Measurements from ENCODE around the gene TNFRSF1A. TPM values are rescaled to one million over a fixed set of nuclear protein-coding genes. Genes with fewer than 3 reads are reported as not detected.

The TNFRSF1A gene
- total and polyA plus RNA-seq, 4 experiments from 2014 or later: 14.5 to 86.7 (median 58.6) TPM

GRCh38 chr12:6328945-6329702 is 12.8 kb downstream of the TNFRSF1A start:
- Mint-ChIP-seq H3K27me3 (no peaks in the 10 kb centered on the region), H3K4me1 (peaks cover 21 to 34% (median 32%) of the 10 kb centered on the region in 4 donors), H3K36me3 (peaks cover 41 to 63% of the 10 kb centered on the region in 2 donors), H3K27ac (peak overlapping the region in 2 of 7 donors; percentile 65 to 70), H3K4me3 (no peak overlapping the region), H3K9me3 (no peaks in the 10 kb centered on the region)
- no peaks in the 10 kb centered on the region for H3K27me3 ChIP-seq (ENCODE audit: insufficient read depth, low read length)
- intact Hi-C loops (cut with micrococcal nuclease): no loop called here
- H3K36me3 ChIP-seq (ENCODE audit: insufficient read depth, low read length): peaks cover 63% of the 10 kb centered on the region
- no peak for DNase-seq
- H3K4me3 ChIP-seq (ENCODE audit: low read length in 2 of 2): no peak overlapping the region
- ChIA-PET CTCF (ENCODE audit: partially characterized antibody) (interaction anchor here (1.6 to 9.5 kb wide), 2 partner anchors 15 to 38 kb away, joined by 3 to 268 read pairs; no protein-coding TSS in a partner anchor), POLR2A (ENCODE audit: partially characterized antibody) (interaction anchor here (0.8 to 1.1 kb wide), 4 partner anchors 10 to 122 kb away, joined by 3 to 5 read pairs (median 4); no protein-coding TSS in a partner anchor)
- H3K4me1 ChIP-seq (ENCODE audit: insufficient read depth, low read length): peaks cover 34% of the 10 kb centered on the region
- H3K27ac ChIP-seq (ENCODE audit: low read depth, low read length): no peak overlapping the region
- no peaks in the 10 kb centered on the region for H3K9me3 ChIP-seq (ENCODE audit: control insufficient read depth in 1 of 2, low read length in 2 of 2)

GRCh38 chr12:6328045-6328779 is 13.7 kb downstream of the TNFRSF1A start:
- Mint-ChIP-seq H3K36me3 (peaks cover 32 to 55% of the 10 kb centered on the region in 2 donors), H3K4me1 (peaks cover 21 to 41% (median 31%) of the 10 kb centered on the region in 4 donors), H3K27me3 (no peaks in the 10 kb centered on the region), H3K4me3 (no peak overlapping the region), H3K9me3 (no peaks in the 10 kb centered on the region), H3K27ac (peak overlapping the region in 4 of 7 donors; percentile 35 to 70 (median 54))
- Histone ChIP-seq H3K9me3 (ENCODE audit: control insufficient read depth in 1 of 2, low read length in 2 of 2) (no peaks in the 10 kb centered on the region), H3K36me3 (ENCODE audit: insufficient read depth, low read length) (peaks cover 54% of the 10 kb centered on the region), H3K27me3 (ENCODE audit: insufficient read depth, low read length) (no peaks in the 10 kb centered on the region), H3K4me3 (ENCODE audit: low read length in 2 of 2) (no peak overlapping the region), H3K4me1 (ENCODE audit: insufficient read depth, low read length) (peaks cover 32% of the 10 kb centered on the region), H3K27ac (ENCODE audit: low read depth, low read length) (no peak overlapping the region)
- intact Hi-C loops (cut with micrococcal nuclease): no loop called here
- DNase-seq: no peak
- POLR2A ChIA-PET (ENCODE audit: partially characterized antibody): interaction anchor here (0.8 to 1.1 kb wide), 3 partner anchors 11 to 123 kb away, joined by 3 to 5 read pairs (median 3); no protein-coding TSS in a partner anchor
- CTCF ChIA-PET (ENCODE audit: partially characterized antibody): interaction anchor here (0.5 to 9.5 kb wide), 4 partner anchors 16 to 81 kb away, joined by 3 to 268 read pairs (median 8); no protein-coding TSS in a partner anchor

- Mint-ChIP-seq H3K9me3 (no peaks in the 10 kb centered on the region), H3K36me3 (peaks cover 24 to 47% of the 10 kb centered on the region in 2 donors), H3K27ac (peak overlapping the region in 1 of 7 donors; percentile 48), H3K27me3 (no peaks in the 10 kb centered on the region), H3K4me3 (no peak overlapping the region), H3K4me1 (peaks cover 22 to 49% (median 29%) of the 10 kb centered on the region in 4 donors)
- H3K4me1 ChIP-seq (ENCODE audit: insufficient read depth, low read length): peaks cover 32% of the 10 kb centered on the region
- no peak overlapping the region for H3K27ac ChIP-seq (ENCODE audit: low read depth, low read length)
- POLR2A ChIA-PET (ENCODE audit: partially characterized antibody): interaction anchor here (0.9 to 3.3 kb wide), 8 partner anchors 8 to 210 kb away, joined by 3 to 19 read pairs (median 4); partner anchors contain the start of gene TNFRSF1A
- peaks cover 46% of the 10 kb centered on the region for H3K36me3 ChIP-seq (ENCODE audit: insufficient read depth, low read length)
- no peak for DNase-seq
- H3K27me3 ChIP-seq (ENCODE audit: insufficient read depth, low read length): no peaks in the 10 kb centered on the region
- intact Hi-C loops (cut with micrococcal nuclease): no loop called here
- no peaks in the 10 kb centered on the region for H3K9me3 ChIP-seq (ENCODE audit: control insufficient read depth in 1 of 2, low read length in 2 of 2)
- H3K4me3 ChIP-seq (ENCODE audit: low read length in 2 of 2): no peak overlapping the region
- CTCF ChIA-PET (ENCODE audit: partially characterized antibody): interaction anchor here (0.5 to 3.0 kb wide), 10 partner anchors 8 to 230 kb away, joined by 3 to 17 read pairs (median 8); no protein-coding TSS in a partner anchor
Observed at GRCh38 chr12:6327229-6328041, 14.4 kb downstream of the TNFRSF1A start.

GRCh38 chr12:6326316-6327228 is 15.3 kb downstream of the TNFRSF1A start:
- Mint-ChIP-seq H3K4me1 (peaks cover 23 to 56% (median 32%) of the 10 kb centered on the region in 4 donors), H3K27ac (peak overlapping the region; percentile 6 to 78 (median 48)), H3K27me3 (no peaks in the 10 kb centered on the region), H3K4me3 (no peak overlapping the region), H3K36me3 (peaks cover 20 to 41% of the 10 kb centered on the region in 2 donors), H3K9me3 (no peaks in the 10 kb centered on the region)
- DNase-seq: peak in 1 of 5 donors; percentile 11
- Histone ChIP-seq H3K9me3 (ENCODE audit: control insufficient read depth in 1 of 2, low read length in 2 of 2) (no peaks in the 10 kb centered on the region), H3K36me3 (ENCODE audit: insufficient read depth, low read length) (peaks cover 39% of the 10 kb centered on the region), H3K4me3 (ENCODE audit: low read length in 2 of 2) (no peak overlapping the region), H3K4me1 (ENCODE audit: insufficient read depth, low read length) (peaks cover 28% of the 10 kb centered on the region), H3K27me3 (ENCODE audit: insufficient read depth, low read length) (no peaks in the 10 kb centered on the region), H3K27ac (ENCODE audit: low read depth, low read length) (no peak overlapping the region)
- intact Hi-C loops (cut with micrococcal nuclease): no loop called here
- POLR2A ChIA-PET (ENCODE audit: partially characterized antibody): interaction anchor here (0.9 to 3.3 kb wide), 10 partner anchors 9 to 211 kb away, joined by 3 to 19 read pairs (median 4); partner anchors contain the start of gene TNFRSF1A
- CTCF ChIA-PET (ENCODE audit: partially characterized antibody): interaction anchor here (0.8 to 3.0 kb wide), 15 partner anchors 9 to 231 kb away, joined by 3 to 17 read pairs (median 4); partner anchors contain the start of gene TNFRSF1A

- Mint-ChIP-seq H3K27me3 (no peaks in the 10 kb centered on the region), H3K4me3 (peak overlapping the region in 5 of 8 donors; percentile 9 to 33 (median 31)), H3K27ac (peak overlapping the region; percentile 48 to 84 (median 80)), H3K4me1 (peaks cover 22 to 49% (median 30%) of the 10 kb centered on the region in 4 donors), H3K36me3 (peaks cover 7 to 26% of the 10 kb centered on the region in 2 donors), H3K9me3 (no peaks in the 10 kb centered on the region)
- ChIA-PET POLR2A (ENCODE audit: partially characterized antibody) (interaction anchor here (1.2 to 3.3 kb wide), 6 partner anchors 10 to 213 kb away, joined by 3 to 19 read pairs (median 6); partner anchors contain the start of gene VAMP1), CTCF (ENCODE audit: partially characterized antibody) (interaction anchor here (0.6 to 3.0 kb wide), 8 partner anchors 10 to 233 kb away, joined by 3 to 17 read pairs (median 5); partner anchors contain the start of gene TNFRSF1A)
- intact Hi-C loops (cut with micrococcal nuclease): no loop called here
- peaks cover 25% of the 10 kb centered on the region for H3K36me3 ChIP-seq (ENCODE audit: insufficient read depth, low read length)
- no peak overlapping the region for H3K4me3 ChIP-seq (ENCODE audit: low read length in 2 of 2)
- no peaks in the 10 kb centered on the region for H3K27me3 ChIP-seq (ENCODE audit: insufficient read depth, low read length)
- H3K9me3 ChIP-seq (ENCODE audit: control insufficient read depth in 1 of 2, low read length in 2 of 2): no peaks in the 10 kb centered on the region
- H3K27ac ChIP-seq (ENCODE audit: low read depth, low read length): no peak overlapping the region
- peaks cover 28% of the 10 kb centered on the region for H3K4me1 ChIP-seq (ENCODE audit: insufficient read depth, low read length)
- peak in 1 of 5 donors; percentile 31 for DNase-seq
Observed at GRCh38 chr12:6324936-6325750, 16.7 kb downstream of the TNFRSF1A start.
